ENCODE measurements around the gene EEF1G. TPM values are rescaled to one million over a fixed set of nuclear protein-coding genes. Genes with fewer than 3 reads are reported as not detected.

Gene EEF1G
- total RNA-seq, 3 donors from 2014 or later (not counting 1 experiment from before 2014, with no cell fraction given) = 628 to 754 (median 714) TPM

GRCh38 chr11:62540804-62541701 is 32.6 kb downstream of the EEF1G start:
- 36% methylated on average over 16 of the region's 16 CpGs for WGBS (ENCODE audit: insufficient coverage)
- peak overlapping the region; percentile 20 for H3K4me3 ChIP-seq (ENCODE audit: low read length)
- no peaks in the 10 kb centered on the region for H3K27me3 Mint-ChIP-seq (ENCODE audit: low read depth in 2 of 2)
- H3K36me3 ChIP-seq (ENCODE audit: control insufficient read depth, insufficient read depth, low read length) = peaks cover 3% of the 10 kb centered on the region
- no peaks in the 10 kb centered on the region for H3K9me3 Mint-ChIP-seq
- ATAC-seq = peak in 1 of 3 donors; percentile 23
- H3K4me1 Mint-ChIP-seq = peaks cover 65 to 79% of the 10 kb centered on the region in 2 donors
- peaks cover 78% of the 10 kb centered on the region for H3K4me1 ChIP-seq (ENCODE audit: control insufficient read depth, insufficient read depth, low read length)
- peak overlapping the region; percentile 92 to 94 for H3K27ac Mint-ChIP-seq
- H3K9me3 ChIP-seq (ENCODE audit: control insufficient read depth, insufficient read depth, low read length) = no peaks in the 10 kb centered on the region
- H3K4me3 Mint-ChIP-seq = peak overlapping the region; percentile 97
- no peaks in the 10 kb centered on the region for H3K36me3 Mint-ChIP-seq
- no peaks in the 10 kb centered on the region for H3K27me3 ChIP-seq (ENCODE audit: control insufficient read depth, insufficient read depth, low read length)
- intact Hi-C loops (cut with micrococcal nuclease) = loop anchor here (5.0 kb wide), 1 partner anchor 114 kb away; no protein-coding TSS in a partner anchor
- peak in 1 of 2 donors; percentile 46 for DNase-seq
- no peak for TF ChIP-seq CTCF (IDR thresholded peaks at IDR 0.05)
- peak overlapping the region; percentile 94 for H3K27ac ChIP-seq (ENCODE audit: low read length)

- Mint-ChIP-seq H3K27ac (peak overlapping the region; percentile 85 to 94), H3K27me3 (ENCODE audit: low read depth in 2 of 2) (no peaks in the 10 kb centered on the region), H3K36me3 (peaks cover 8% of the 10 kb centered on the region)
Observed at GRCh38 chr11:62539238-62539925, 34.3 kb downstream of the EEF1G start.

GRCh38 chr11:62538470-62539237 is 35.0 kb downstream of the EEF1G start:
- Histone ChIP-seq H3K36me3 (ENCODE audit: control insufficient read depth, insufficient read depth, low read length) (peaks cover 26% of the 10 kb centered on the region), H3K27ac (ENCODE audit: low read length) (peak overlapping the region; percentile 45), H3K4me3 (ENCODE audit: low read length) (no peak overlapping the region), H3K9me3 (ENCODE audit: control insufficient read depth, insufficient read depth, low read length) (no peaks in the 10 kb centered on the region), H3K27me3 (ENCODE audit: control insufficient read depth, insufficient read depth, low read length) (no peaks in the 10 kb centered on the region), H3K4me1 (ENCODE audit: control insufficient read depth, insufficient read depth, low read length) (peaks cover 65% of the 10 kb centered on the region)
- Mint-ChIP-seq H3K27me3 (ENCODE audit: low read depth in 2 of 2) (no peaks in the 10 kb centered on the region), H3K4me1 (peaks cover 54 to 66% of the 10 kb centered on the region in 2 donors), H3K4me3 (peak overlapping the region; percentile 73), H3K9me3 (no peaks in the 10 kb centered on the region), H3K27ac (peak overlapping the region; percentile 85 to 94), H3K36me3 (peaks cover 10% of the 10 kb centered on the region)
- WGBS (ENCODE audit: insufficient coverage) = 70% methylated on average over 19 of the region's 19 CpGs
- no peak for TF ChIP-seq CTCF (IDR thresholded peaks at IDR 0.05)
- ATAC-seq (no peak), DNase-seq (no peak)
- intact Hi-C loops (cut with micrococcal nuclease) = no loop called here

More at GRCh38 chr11:62539238-62539925, 34.3 kb downstream of the EEF1G start:
- 46% methylated on average over 9 of the region's 13 CpGs for WGBS (ENCODE audit: insufficient coverage)
- Histone ChIP-seq H3K4me3 (ENCODE audit: low read length) (no peak overlapping the region), H3K36me3 (ENCODE audit: control insufficient read depth, insufficient read depth, low read length) (peaks cover 18% of the 10 kb centered on the region), H3K9me3 (ENCODE audit: control insufficient read depth, insufficient read depth, low read length) (no peaks in the 10 kb centered on the region), H3K27me3 (ENCODE audit: control insufficient read depth, insufficient read depth, low read length) (no peaks in the 10 kb centered on the region), H3K4me1 (ENCODE audit: control insufficient read depth, insufficient read depth, low read length) (peaks cover 73% of the 10 kb centered on the region), H3K27ac (ENCODE audit: low read length) (peak overlapping the region; percentile 94)
- ATAC-seq (peak in 2 of 3 donors; percentile 16 to 28), DNase-seq (peak in 1 of 2 donors; percentile 52)
- TF ChIP-seq CTCF (IDR thresholded peaks at IDR 0.05) = no peak
- Mint-ChIP-seq H3K4me3 (peak overlapping the region; percentile 73), H3K9me3 (no peaks in the 10 kb centered on the region), H3K4me1 (peaks cover 60 to 73% of the 10 kb centered on the region in 2 donors)
- intact Hi-C loops (cut with micrococcal nuclease) = no loop called here

Measured in natural killer cell (primary cell).